ENCODE measurements around the gene CRACR2B. TPM values are rescaled to one million over a fixed set of nuclear protein-coding genes. Genes with fewer than 3 reads are reported as not detected.

CRACR2B gene
- total RNA-seq, 1 donor, result 0.72 TPM

DNA sequence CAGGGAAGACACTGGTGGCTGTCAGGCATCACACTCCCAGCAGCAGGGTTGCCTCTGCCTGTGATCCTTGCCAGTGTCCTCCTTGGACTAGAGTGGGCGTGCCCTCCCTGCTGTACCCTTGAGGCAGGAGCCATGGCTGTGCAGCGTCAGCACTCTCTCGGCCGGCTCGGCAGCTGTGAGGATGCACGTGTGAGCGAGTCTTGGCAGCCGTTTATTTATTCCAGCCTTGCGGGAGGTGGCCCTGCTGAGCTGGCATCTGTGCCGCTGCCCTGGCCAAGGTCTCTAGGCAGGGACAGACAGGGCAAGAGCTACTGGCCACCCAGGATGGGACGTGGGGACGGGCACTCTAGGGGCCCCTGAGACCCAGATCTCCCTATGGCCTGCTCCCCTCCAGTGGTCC, 48.8 kb downstream of the CRACR2B start:
- no peak overlapping the region for H3K4me3 ChIP-seq (ENCODE audit: insufficient read depth, low read length)
- H4K20me1 ChIP-seq (ENCODE audit: insufficient read depth, low read length), result peaks cover 8% of the 10 kb centered on the region
- TF ChIP-seq, protein P1, sequence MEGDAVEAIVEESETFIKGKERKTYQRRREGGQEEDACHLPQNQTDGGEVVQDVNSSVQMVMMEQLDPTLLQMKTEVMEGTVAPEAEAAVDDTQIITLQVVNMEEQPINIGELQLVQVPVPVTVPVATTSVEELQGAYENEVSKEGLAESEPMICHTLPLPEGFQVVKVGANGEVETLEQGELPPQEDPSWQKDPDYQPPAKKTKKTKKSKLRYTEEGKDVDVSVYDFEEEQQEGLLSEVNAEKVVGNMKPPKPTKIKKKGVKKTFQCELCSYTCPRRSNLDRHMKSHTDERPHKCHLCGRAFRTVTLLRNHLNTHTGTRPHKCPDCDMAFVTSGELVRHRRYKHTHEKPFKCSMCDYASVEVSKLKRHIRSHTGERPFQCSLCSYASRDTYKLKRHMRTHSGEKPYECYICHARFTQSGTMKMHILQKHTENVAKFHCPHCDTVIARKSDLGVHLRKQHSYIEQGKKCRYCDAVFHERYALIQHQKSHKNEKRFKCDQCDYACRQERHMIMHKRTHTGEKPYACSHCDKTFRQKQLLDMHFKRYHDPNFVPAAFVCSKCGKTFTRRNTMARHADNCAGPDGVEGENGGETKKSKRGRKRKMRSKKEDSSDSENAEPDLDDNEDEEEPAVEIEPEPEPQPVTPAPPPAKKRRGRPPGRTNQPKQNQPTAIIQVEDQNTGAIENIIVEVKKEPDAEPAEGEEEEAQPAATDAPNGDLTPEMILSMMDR (IDR thresholded peaks at IDR 0.05; ENCODE audit: extremely low read depth, low read depth, low read length), result no peak
- H3K27me3 ChIP-seq (ENCODE audit: insufficient read depth, low read length), result no peaks in the 10 kb centered on the region
- H3K79me2 ChIP-seq (ENCODE audit: insufficient read depth, low read length), result no peaks in the 10 kb centered on the region
- no peak for DNase-seq (ENCODE audit: insufficient read length, low spot score, missing footprints)
- no peak overlapping the region for H3K27ac ChIP-seq (ENCODE audit: low read depth, low read length)
- peaks cover 7% of the 10 kb centered on the region for H3K36me3 ChIP-seq (ENCODE audit: insufficient read depth, low read length)
- H2AFZ ChIP-seq (ENCODE audit: low read length), result no peak overlapping the region
- H3K4me1 ChIP-seq (ENCODE audit: insufficient read depth, low read length), result peaks cover 2% of the 10 kb centered on the region
- no peaks in the 10 kb centered on the region for H3K9me3 ChIP-seq (ENCODE audit: low read depth, low read length)
- H3K4me2 ChIP-seq (ENCODE audit: insufficient read depth, low read length), result no peak overlapping the region

DNA sequence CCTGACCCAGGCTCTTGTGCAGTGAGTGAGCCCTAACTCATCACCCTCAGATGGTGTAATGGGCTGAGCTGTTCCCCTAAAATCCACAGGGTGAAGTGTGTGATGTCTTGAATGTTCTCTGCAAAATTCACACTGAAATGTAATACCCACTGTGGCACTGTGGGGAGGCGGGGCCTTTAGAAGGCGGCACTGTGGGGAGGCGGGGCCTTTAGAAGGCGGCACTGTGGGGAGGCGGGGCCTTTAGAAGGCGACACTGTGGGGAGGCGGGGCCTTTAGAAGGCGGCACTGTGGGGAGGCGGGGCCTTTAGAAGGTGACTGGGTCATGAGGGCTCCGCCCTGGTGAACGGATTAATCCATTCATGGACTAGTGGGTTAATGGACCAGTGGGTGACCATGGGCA, 49.8 kb downstream of the CRACR2B start:
- no peak overlapping the region for H2AFZ ChIP-seq (ENCODE audit: low read length)
- no peak overlapping the region for H3K4me3 ChIP-seq (ENCODE audit: insufficient read depth, low read length)
- no peak overlapping the region for H3K4me2 ChIP-seq (ENCODE audit: insufficient read depth, low read length)
- H4K20me1 ChIP-seq (ENCODE audit: insufficient read depth, low read length), result peaks cover 3% of the 10 kb centered on the region
- TF ChIP-seq, protein P1 (IDR thresholded peaks at IDR 0.05; ENCODE audit: extremely low read depth, low read depth, low read length), result no peak
- no peak overlapping the region for H3K27ac ChIP-seq (ENCODE audit: low read depth, low read length)
- H3K79me2 ChIP-seq (ENCODE audit: insufficient read depth, low read length), result no peaks in the 10 kb centered on the region
- no peaks in the 10 kb centered on the region for H3K4me1 ChIP-seq (ENCODE audit: insufficient read depth, low read length)
- H3K9me3 ChIP-seq (ENCODE audit: low read depth, low read length), result no peaks in the 10 kb centered on the region
- H3K27me3 ChIP-seq (ENCODE audit: insufficient read depth, low read length), result no peaks in the 10 kb centered on the region
- DNase-seq (ENCODE audit: insufficient read length, low spot score, missing footprints), result no peak
- H3K36me3 ChIP-seq (ENCODE audit: insufficient read depth, low read length), result peaks cover 7% of the 10 kb centered on the region

DNA sequence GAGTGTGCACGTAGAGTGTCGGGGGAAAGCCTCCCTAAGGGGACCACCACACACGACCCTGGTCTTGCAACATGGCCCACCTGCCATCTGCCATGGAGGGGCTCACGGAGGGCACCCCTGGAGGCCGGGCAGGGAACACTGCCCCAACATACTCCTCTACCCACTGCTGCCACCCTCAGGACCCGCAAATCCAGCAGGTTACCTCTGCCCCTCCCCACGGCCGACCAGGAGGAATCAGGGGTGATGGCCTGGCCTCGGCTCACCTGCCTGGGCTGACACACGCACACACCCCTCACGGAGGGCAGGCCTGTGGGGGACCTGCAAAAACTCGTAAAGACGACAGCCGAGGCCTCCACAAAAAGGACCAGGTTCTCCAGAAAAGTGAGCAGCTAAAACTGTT, 52.7 kb downstream of the CRACR2B start:
- Histone ChIP-seq H4K20me1 (ENCODE audit: insufficient read depth, low read length) (peaks cover 3% of the 10 kb centered on the region), H3K79me2 (ENCODE audit: insufficient read depth, low read length) (no peaks in the 10 kb centered on the region), H3K27ac (ENCODE audit: low read depth, low read length) (no peak overlapping the region), H3K4me2 (ENCODE audit: insufficient read depth, low read length) (no peak overlapping the region), H3K9me3 (ENCODE audit: low read depth, low read length) (no peaks in the 10 kb centered on the region), H2AFZ (ENCODE audit: low read length) (no peak overlapping the region), H3K4me3 (ENCODE audit: insufficient read depth, low read length) (no peak overlapping the region), H3K27me3 (ENCODE audit: insufficient read depth, low read length) (no peaks in the 10 kb centered on the region), H3K36me3 (ENCODE audit: insufficient read depth, low read length) (peaks cover 7% of the 10 kb centered on the region), H3K4me1 (ENCODE audit: insufficient read depth, low read length) (no peaks in the 10 kb centered on the region)
- no peak for DNase-seq (ENCODE audit: insufficient read length, low spot score, missing footprints)
- TF ChIP-seq, protein P1 (IDR thresholded peaks at IDR 0.05; ENCODE audit: extremely low read depth, low read depth, low read length), result no peak

Small RNA genes within 50 kb of the gene (small RNA-seq; reads per million reads assigned to genes)
- gene SNORA52, result not detected

Other genes with a start within 250 kb of the CRACR2B start
- gene IRF7, start 212.0 kb upstream of the CRACR2B start, total RNA-seq, result 11.5 and 21.4 TPM in 2 replicates
- gene CDHR5, start 203.0 kb upstream of the CRACR2B start, total RNA-seq, result not detected in 2 replicates
- gene SCT, start 200.7 kb upstream of the CRACR2B start, total RNA-seq, result not detected in 2 replicates
- gene DRD4, start 190.7 kb upstream of the CRACR2B start, total RNA-seq, result under 0.01 TPM in 1 of 2 replicates, not detected in the other
- gene DEAF1, start 132.7 kb upstream of the CRACR2B start, total RNA-seq, result 38.0 and 44.2 TPM in 2 replicates
- gene TMEM80, start 132.1 kb upstream of the CRACR2B start, total RNA-seq, result 17.4 and 21.2 TPM in 2 replicates
- gene EPS8L2, start 121.7 kb upstream of the CRACR2B start, total RNA-seq, result 29.7 and 30.1 TPM in 2 replicates
- 204 TPM in 2 replicates for gene TALDO1, start 80.5 kb upstream of the CRACR2B start, total RNA-seq
- 31.5 and 37.3 TPM in 2 replicates for gene GATD1, start 50.4 kb upstream of the CRACR2B start, total RNA-seq
- not detected in 2 replicates for gene CEND1, start 37.8 kb upstream of the CRACR2B start, total RNA-seq
- gene SLC25A22, start 29.6 kb upstream of the CRACR2B start, total RNA-seq, result 8.0 and 9.0 TPM in 2 replicates
- 5.9 and 6.5 TPM in 2 replicates for gene PIDD1, start 22.7 kb upstream of the CRACR2B start, total RNA-seq
- 227 and 386 TPM in 2 replicates for gene RPLP2, start 18.0 kb upstream of the CRACR2B start, total RNA-seq
- gene PNPLA2, start 9.0 kb upstream of the CRACR2B start, total RNA-seq, result 32.1 and 32.6 TPM in 2 replicates
- gene CD151, start 5.0 kb downstream of the CRACR2B start, total RNA-seq, result 366 and 416 TPM in 2 replicates
- gene POLR2L, start 14.6 kb downstream of the CRACR2B start, total RNA-seq, result 47.4 and 60.8 TPM in 2 replicates
- gene TSPAN4, start 14.9 kb downstream of the CRACR2B start, total RNA-seq, result 168 and 186 TPM in 2 replicates
- 43.9 and 48.9 TPM in 2 replicates for gene CHID1, start 82.9 kb downstream of the CRACR2B start, total RNA-seq
- gene AP2A2, start 98.0 kb downstream of the CRACR2B start, total RNA-seq, result 48.0 and 50.7 TPM in 2 replicates
- not detected in 2 replicates for gene MUC6, start 208.8 kb downstream of the CRACR2B start, total RNA-seq
- gene MUC2, start 247.0 kb downstream of the CRACR2B start, total RNA-seq, result not detected in 2 replicates